Measurements from ENCODE around the gene CPVL. TPM values are rescaled to one million over a fixed set of nuclear protein-coding genes. Genes with fewer than 3 reads are reported as not detected.

Gene CPVL
- total RNA-seq, 1 donor from 2014 or later: 56.6 TPM

DNA sequence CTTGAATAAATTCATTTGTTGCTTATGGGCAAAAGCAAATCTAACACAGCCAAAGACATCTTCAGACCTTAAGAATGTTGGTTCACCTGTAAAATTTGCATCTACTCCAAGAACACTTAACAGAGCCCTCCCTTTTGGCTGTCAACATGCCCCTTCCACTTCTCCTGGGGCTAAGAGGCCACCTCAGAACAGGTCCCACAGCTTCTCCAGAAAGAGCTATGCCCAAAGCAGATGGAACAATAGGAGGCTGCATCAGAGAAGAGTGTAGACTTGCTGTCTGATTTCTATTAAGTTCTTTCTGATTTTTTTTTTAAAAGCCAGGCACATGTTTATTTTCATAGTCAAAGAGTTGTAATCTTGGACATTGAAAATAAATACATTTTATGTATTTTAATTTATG, 162.1 kb downstream of the CPVL start:
- Histone ChIP-seq H3K27ac (peak overlapping the region; percentile 71), H3K9ac (no peak overlapping the region), H3K4me1 (peaks cover 32% of the 10 kb centered on the region), H3F3A (ENCODE audit: low read depth) (peaks cover 14% of the 10 kb centered on the region), H3K4me2 (peak overlapping the region; percentile 36), H3K4me3 (no peak overlapping the region), H3K36me3 (no peaks in the 10 kb centered on the region), H3K27me3 (no peaks in the 10 kb centered on the region), H3K79me2 (ENCODE audit: low read depth) (no peaks in the 10 kb centered on the region), H4K20me1 (ENCODE audit: low read depth) (no peaks in the 10 kb centered on the region), H3K9me3 (ENCODE audit: low read depth) (no peaks in the 10 kb centered on the region), H2AFZ (replicated peaks) (no peak overlapping the region)
- TF ChIP-seq, protein P1, sequence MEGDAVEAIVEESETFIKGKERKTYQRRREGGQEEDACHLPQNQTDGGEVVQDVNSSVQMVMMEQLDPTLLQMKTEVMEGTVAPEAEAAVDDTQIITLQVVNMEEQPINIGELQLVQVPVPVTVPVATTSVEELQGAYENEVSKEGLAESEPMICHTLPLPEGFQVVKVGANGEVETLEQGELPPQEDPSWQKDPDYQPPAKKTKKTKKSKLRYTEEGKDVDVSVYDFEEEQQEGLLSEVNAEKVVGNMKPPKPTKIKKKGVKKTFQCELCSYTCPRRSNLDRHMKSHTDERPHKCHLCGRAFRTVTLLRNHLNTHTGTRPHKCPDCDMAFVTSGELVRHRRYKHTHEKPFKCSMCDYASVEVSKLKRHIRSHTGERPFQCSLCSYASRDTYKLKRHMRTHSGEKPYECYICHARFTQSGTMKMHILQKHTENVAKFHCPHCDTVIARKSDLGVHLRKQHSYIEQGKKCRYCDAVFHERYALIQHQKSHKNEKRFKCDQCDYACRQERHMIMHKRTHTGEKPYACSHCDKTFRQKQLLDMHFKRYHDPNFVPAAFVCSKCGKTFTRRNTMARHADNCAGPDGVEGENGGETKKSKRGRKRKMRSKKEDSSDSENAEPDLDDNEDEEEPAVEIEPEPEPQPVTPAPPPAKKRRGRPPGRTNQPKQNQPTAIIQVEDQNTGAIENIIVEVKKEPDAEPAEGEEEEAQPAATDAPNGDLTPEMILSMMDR (IDR thresholded peaks at IDR 0.05): no peak
- no peak for TF ChIP-seq EZH2 (IDR thresholded peaks at IDR 0.05)
- TF ChIP-seq EZH2phosphoT487 (IDR thresholded peaks at IDR 0.05): no peak
- Mint-ChIP-seq H3K36me3 (peaks cover 9% of the 10 kb centered on the region), H3K9me3 (peaks cover 26% of the 10 kb centered on the region), H3K27me3 (ENCODE audit: insufficient read depth, low read depth) (peaks cover 4% of the 10 kb centered on the region), H3K4me3 (no peak overlapping the region), H3K27ac (peak overlapping the region; percentile 99), H3K4me1 (peaks cover 80% of the 10 kb centered on the region)
- no peak for DNase-seq (ENCODE audit: low spot score)

DNA sequence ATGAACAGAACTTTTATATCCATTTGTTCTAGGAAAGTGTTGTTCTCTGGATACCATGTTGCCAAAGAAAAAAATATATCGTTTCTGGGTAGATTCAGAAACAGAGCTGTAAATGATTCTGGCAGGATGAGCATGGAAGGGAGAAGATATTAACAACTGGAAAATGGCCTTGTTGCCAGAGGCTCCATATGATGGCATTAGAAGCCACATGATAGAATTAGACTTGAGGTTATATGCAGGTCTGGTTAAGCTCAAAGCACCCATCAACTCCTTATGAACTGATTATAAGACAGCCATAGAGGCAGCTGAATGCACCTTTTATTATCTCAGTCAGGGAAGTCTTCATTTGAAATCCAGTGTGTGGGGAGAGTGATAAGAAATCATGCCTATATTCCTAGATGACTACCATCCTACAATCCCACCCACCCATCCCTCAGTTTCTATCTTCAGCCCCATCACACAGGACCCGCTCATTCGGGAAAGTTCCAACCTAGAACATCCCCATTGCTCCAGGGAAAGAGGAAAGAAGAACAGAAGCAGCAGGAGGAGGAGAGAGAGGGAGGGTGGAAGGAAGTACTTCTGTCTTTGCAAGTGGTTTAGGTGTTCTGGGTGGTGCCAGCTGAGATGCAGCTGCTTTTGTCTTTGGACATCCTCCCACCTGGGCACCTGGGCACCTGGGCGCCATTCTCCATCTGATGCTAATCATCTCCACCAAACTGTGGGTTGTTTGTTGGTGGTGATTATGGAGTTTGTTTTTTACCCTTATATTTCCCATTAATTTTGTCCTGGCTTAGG, 162.7 kb downstream of the CPVL start:
- H3K4me3 ChIP-seq: no peak overlapping the region
- no peak for DNase-seq (ENCODE audit: low spot score)
- H3K4me1 Mint-ChIP-seq: peaks cover 75% of the 10 kb centered on the region

DNA sequence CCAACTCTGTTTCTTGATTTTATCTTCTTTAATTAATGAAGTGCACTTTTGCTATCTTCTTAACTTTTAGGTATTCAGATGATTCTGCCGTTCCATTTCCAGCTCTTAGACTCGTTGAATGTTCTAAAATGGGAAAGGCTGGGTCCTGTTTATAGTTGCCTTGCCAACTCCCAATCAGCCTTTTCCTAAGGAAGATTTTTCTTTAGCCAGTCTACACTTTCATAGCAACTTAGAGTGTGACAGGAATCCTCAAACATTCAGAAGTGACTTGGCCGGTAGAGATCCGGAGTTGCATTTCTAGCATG, 165.2 kb downstream of the CPVL start:
- H3K4me2 ChIP-seq: no peak overlapping the region
- no peaks in the 10 kb centered on the region for H3K36me3 ChIP-seq
- H3K4me1 Mint-ChIP-seq: peaks cover 55% of the 10 kb centered on the region
- H3K4me3 ChIP-seq: no peak overlapping the region
- H4K20me1 ChIP-seq (ENCODE audit: low read depth): no peaks in the 10 kb centered on the region
- no peaks in the 10 kb centered on the region for H3K9me3 ChIP-seq (ENCODE audit: low read depth)
- H3K27ac ChIP-seq: no peak overlapping the region
- peaks cover 7% of the 10 kb centered on the region for H3K27me3 Mint-ChIP-seq (ENCODE audit: insufficient read depth, low read depth)
- H3K79me2 ChIP-seq (ENCODE audit: low read depth): no peaks in the 10 kb centered on the region
- TF ChIP-seq, protein P1 (IDR thresholded peaks at IDR 0.05): no peak
- TF ChIP-seq EZH2phosphoT487 (IDR thresholded peaks at IDR 0.05) (no peak), EZH2 (IDR thresholded peaks at IDR 0.05) (no peak)
- no peak for DNase-seq (ENCODE audit: low spot score)
- peaks cover 25% of the 10 kb centered on the region for H3K4me1 ChIP-seq
- H3K9ac ChIP-seq: no peak overlapping the region
- H2AFZ ChIP-seq (replicated peaks): no peak overlapping the region
- H3F3A ChIP-seq (ENCODE audit: low read depth): peaks cover 14% of the 10 kb centered on the region
- H3K4me3 Mint-ChIP-seq: no peak overlapping the region
- H3K27ac Mint-ChIP-seq: no peak overlapping the region
- no peaks in the 10 kb centered on the region for H3K27me3 ChIP-seq
- peaks cover 2% of the 10 kb centered on the region for H3K36me3 Mint-ChIP-seq
- H3K9me3 Mint-ChIP-seq: peaks cover 17% of the 10 kb centered on the region

More for the DNA sequence above, 162.7 kb downstream of the CPVL start:
- peaks cover 29% of the 10 kb centered on the region for H3K9me3 Mint-ChIP-seq
- H3K79me2 ChIP-seq (ENCODE audit: low read depth): no peaks in the 10 kb centered on the region
- peaks cover 32% of the 10 kb centered on the region for H3K4me1 ChIP-seq
- no peaks in the 10 kb centered on the region for H3K36me3 ChIP-seq
- peaks cover 4% of the 10 kb centered on the region for H3K27me3 Mint-ChIP-seq (ENCODE audit: insufficient read depth, low read depth)
- H3F3A ChIP-seq (ENCODE audit: low read depth): peaks cover 14% of the 10 kb centered on the region
- no peak for TF ChIP-seq EZH2phosphoT487 (IDR thresholded peaks at IDR 0.05)
- TF ChIP-seq, protein P1 (IDR thresholded peaks at IDR 0.05): no peak
- TF ChIP-seq EZH2 (IDR thresholded peaks at IDR 0.05): no peak
- peak overlapping the region; percentile 99 for H3K27ac Mint-ChIP-seq
- H3K4me3 Mint-ChIP-seq: no peak overlapping the region
- H3K27ac ChIP-seq: no peak overlapping the region
- peaks cover 4% of the 10 kb centered on the region for H3K36me3 Mint-ChIP-seq
- no peaks in the 10 kb centered on the region for H3K9me3 ChIP-seq (ENCODE audit: low read depth)
- no peak overlapping the region for H2AFZ ChIP-seq (replicated peaks)
- no peaks in the 10 kb centered on the region for H4K20me1 ChIP-seq (ENCODE audit: low read depth)
- H3K4me2 ChIP-seq: peak overlapping the region; percentile 36
- H3K9ac ChIP-seq: no peak overlapping the region
- no peaks in the 10 kb centered on the region for H3K27me3 ChIP-seq

Measured in neural progenitor cell (in vitro differentiated cells).